PC-9 (cell line): ENCODE measurements around the gene R3HDM2. TPM values are rescaled to one million over a fixed set of nuclear protein-coding genes. Genes with fewer than 3 reads are reported as not detected.

ENCODE experiments used
- BruUV-seq: library from RNA; stranded (reverse); fragments of 400-500 nt; replicated peaks from 2 replicates; lab custom pipeline; 2021; lab: Mats Ljungman, UMichigan
- CTCF ChIA-PET: fragments of 300-600 bp; sonication (Branson Sonifier 250); formaldehyde crosslinking; loops from one replicate; lab custom pipeline; 2022; ENCODE audit warnings: antibody characterized with exemption; lab: Charles Lee
- POLR2A ChIA-PET: fragments of 300-600 bp; sonication (Branson Sonifier 250); formaldehyde crosslinking; loops from one replicate; lab custom pipeline; 2022; ENCODE audit warnings: antibody characterized with exemption; ENCODE audit not compliant: unreplicated experiment; lab: Charles Lee
- DNase-seq, 2 experiments: peaks; one replicate each; pipeline versions ENCODE4 v3.0.0 to v3.0.0-alpha.2; 2015 to 2022; ENCODE audit warnings: mixed read lengths in 1 of 2
- H2AFZ ChIP-seq: fragments of 200-600 bp; sonication (generic); 2 replicates; pipeline ENCODE4 v1.8.1; 2017; ENCODE audit warnings: antibody characterized with exemption
- H3F3A ChIP-seq: fragments of 200-600 bp; sonication (generic); 2 replicates; pipeline ENCODE4 v1.8.1; 2017; ENCODE audit warnings: antibody characterized with exemption, mild to moderate bottlenecking, low read depth; ENCODE audit not compliant: insufficient read depth
- H3K27ac ChIP-seq: fragments of 200-600 bp; sonication (generic); 2 replicates; pipeline ENCODE4 v1.6.1; 2016; ENCODE audit warnings: mixed run types
- H3K27me3 ChIP-seq: fragments of 200-600 bp; sonication (generic); 2 replicates; pipeline ENCODE4 v1.6.1; 2016; ENCODE audit warnings: low read depth, mixed run types; ENCODE audit not compliant: insufficient read depth
- H3K36me3 ChIP-seq: fragments of 200-600 bp; sonication (generic); 2 replicates; pipeline ENCODE4 v1.6.1; 2016; ENCODE audit warnings: low read depth, mixed run types
- H3K4me1 ChIP-seq: fragments of 200-600 bp; sonication (generic); replicated peaks from 2 replicates; pipeline ENCODE4 v1.6.1; 2016; ENCODE audit warnings: mixed run types; ENCODE audit not compliant: insufficient read depth
- H3K4me2 ChIP-seq: fragments of 200-600 bp; sonication (generic); 2 replicates; pipeline ENCODE4 v1.6.1; 2017; ENCODE audit warnings: mixed run types
- H3K4me3 ChIP-seq: fragments of 200-600 bp; sonication (generic); 2 replicates; pipeline ENCODE4 v1.6.1; 2016; ENCODE audit warnings: mixed run types
- H3K79me2 ChIP-seq: fragments of 200-600 bp; sonication (generic); 2 replicates; pipeline ENCODE4 v1.6.1; 2017; ENCODE audit warnings: low read depth, mixed run types
- H3K9me2 ChIP-seq: fragments of 200-600 bp; sonication (generic); 2 replicates; pipeline ENCODE4 v1.8.1; 2017; ENCODE audit warnings: mild to moderate bottlenecking; ENCODE audit not compliant: insufficient read depth
- H3K9me3 ChIP-seq: fragments of 200-600 bp; sonication (generic); 2 replicates; pipeline ENCODE4 v1.8.1; 2016; ENCODE audit warnings: low read depth; ENCODE audit not compliant: insufficient read depth
- H4K20me1 ChIP-seq: fragments of 200-600 bp; sonication (generic); 2 replicates; pipeline ENCODE4 v1.8.1; 2017; ENCODE audit not compliant: insufficient read depth
- EZH2 ChIP-seq: fragments of 200-600 bp; sonication (generic); IDR thresholded peaks from 2 replicates; pipeline ENCODE4 v1.8.0; 2017; ENCODE audit warnings: antibody characterized with exemption, low read depth
- intact Hi-C: fragments of 100-400 bp; cut with micrococcal nuclease; formaldehyde crosslinking; loops from one replicate; pipeline ENCODE4 v1.10.0; 2022; ENCODE audit not compliant: unreplicated experiment
- total RNA-seq: library from RNA; stranded (reverse); gene quantifications from 2 replicates; pipeline ENCODE4 v1.2.3, GENCODE V29; 2021
- TF ChIP-seq, protein P1 (sequence below): fragments of 200-600 bp; sonication (generic); conservative IDR thresholded peaks from 2 replicates; pipeline ENCODE4 v1.6.1; 2017; ENCODE audit warnings: mixed run types, antibody characterized with exemption, mild to moderate bottlenecking, moderate library complexity

Gene R3HDM2
- total RNA-seq, 1 experiment from 2014 or later: 65.1 TPM

DNA sequence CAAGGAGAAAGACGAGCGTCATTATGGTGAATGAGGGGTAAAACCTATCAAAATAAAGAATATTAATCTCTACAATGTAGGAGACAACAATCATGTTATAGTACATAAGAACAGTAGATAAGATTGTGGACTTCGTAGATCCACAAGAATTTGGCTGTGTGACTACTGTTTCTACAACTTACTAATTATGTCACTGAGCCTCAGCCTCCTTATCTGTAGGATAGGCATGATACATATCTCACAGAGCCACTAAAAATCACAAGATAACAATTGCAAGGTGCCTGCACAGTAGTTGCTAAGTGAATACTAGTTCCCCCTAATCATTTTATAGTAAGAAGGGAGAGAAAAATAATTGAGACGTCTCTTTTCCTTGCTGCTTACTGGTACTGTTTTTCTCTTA, 101.6 kb downstream of the R3HDM2 start:
- no peaks in the 10 kb centered on the region for H3K79me2 ChIP-seq
- CTCF ChIA-PET: no interaction called here
- BruUV-seq: no TSS peak

DNA sequence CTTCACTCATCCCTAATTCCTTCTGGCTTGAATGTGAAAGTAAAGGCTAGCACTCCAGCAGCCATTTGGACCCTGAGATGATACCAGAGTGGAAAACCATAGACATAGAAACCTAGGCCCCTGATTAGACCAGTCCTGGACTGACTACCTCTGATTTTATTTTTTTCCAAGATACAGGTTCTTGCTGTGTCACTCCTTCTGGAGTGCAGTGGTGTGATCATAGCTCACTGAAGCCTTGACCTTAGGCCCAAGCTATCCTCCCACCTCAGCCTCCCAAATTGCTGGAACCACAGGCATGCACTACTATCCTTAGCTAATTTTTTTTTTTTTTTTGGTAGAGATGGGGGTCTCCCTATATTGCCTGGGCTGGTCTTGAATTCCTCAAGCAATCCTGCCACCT, 105.4 kb downstream of the R3HDM2 start:
- Histone ChIP-seq H3K4me2 (no peak overlapping the region), H3K27me3 (no peaks in the 10 kb centered on the region), H3K4me1 (no peaks in the 10 kb centered on the region), H3K36me3 (no peaks in the 10 kb centered on the region), H3K27ac (no peak overlapping the region), H3K4me3 (no peak overlapping the region), H2AFZ (no peak overlapping the region), H3K9me3 (no peaks in the 10 kb centered on the region), H3K79me2 (no peaks in the 10 kb centered on the region), H3F3A (no peaks in the 10 kb centered on the region), H4K20me1 (no peaks in the 10 kb centered on the region), H3K9me2 (no peaks in the 10 kb centered on the region)
- ChIA-PET CTCF (no interaction called here), POLR2A (no interaction called here)
- TF ChIP-seq, protein P1, sequence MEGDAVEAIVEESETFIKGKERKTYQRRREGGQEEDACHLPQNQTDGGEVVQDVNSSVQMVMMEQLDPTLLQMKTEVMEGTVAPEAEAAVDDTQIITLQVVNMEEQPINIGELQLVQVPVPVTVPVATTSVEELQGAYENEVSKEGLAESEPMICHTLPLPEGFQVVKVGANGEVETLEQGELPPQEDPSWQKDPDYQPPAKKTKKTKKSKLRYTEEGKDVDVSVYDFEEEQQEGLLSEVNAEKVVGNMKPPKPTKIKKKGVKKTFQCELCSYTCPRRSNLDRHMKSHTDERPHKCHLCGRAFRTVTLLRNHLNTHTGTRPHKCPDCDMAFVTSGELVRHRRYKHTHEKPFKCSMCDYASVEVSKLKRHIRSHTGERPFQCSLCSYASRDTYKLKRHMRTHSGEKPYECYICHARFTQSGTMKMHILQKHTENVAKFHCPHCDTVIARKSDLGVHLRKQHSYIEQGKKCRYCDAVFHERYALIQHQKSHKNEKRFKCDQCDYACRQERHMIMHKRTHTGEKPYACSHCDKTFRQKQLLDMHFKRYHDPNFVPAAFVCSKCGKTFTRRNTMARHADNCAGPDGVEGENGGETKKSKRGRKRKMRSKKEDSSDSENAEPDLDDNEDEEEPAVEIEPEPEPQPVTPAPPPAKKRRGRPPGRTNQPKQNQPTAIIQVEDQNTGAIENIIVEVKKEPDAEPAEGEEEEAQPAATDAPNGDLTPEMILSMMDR: no peak
- no peak for TF ChIP-seq EZH2
- no TSS peak for BruUV-seq
- intact Hi-C loops: no loop called here
- no peak for DNase-seq

More for the DNA sequence above, 101.6 kb downstream of the R3HDM2 start:
- Histone ChIP-seq H3K27ac (no peak overlapping the region), H2AFZ (no peak overlapping the region), H3K4me1 (no peaks in the 10 kb centered on the region), H3K36me3 (no peaks in the 10 kb centered on the region), H4K20me1 (no peaks in the 10 kb centered on the region; the same call in 1 of the 2 replicates), H3K4me2 (no peak overlapping the region), H3F3A (no peaks in the 10 kb centered on the region), H3K4me3 (no peak overlapping the region), H3K27me3 (no peaks in the 10 kb centered on the region), H3K9me3 (no peaks in the 10 kb centered on the region), H3K9me2 (no peaks in the 10 kb centered on the region)
- POLR2A ChIA-PET: no interaction called here
- TF ChIP-seq, protein P1: no peak
- TF ChIP-seq EZH2: no peak
- DNase-seq: no peak
- intact Hi-C loops: no loop called here

DNA sequence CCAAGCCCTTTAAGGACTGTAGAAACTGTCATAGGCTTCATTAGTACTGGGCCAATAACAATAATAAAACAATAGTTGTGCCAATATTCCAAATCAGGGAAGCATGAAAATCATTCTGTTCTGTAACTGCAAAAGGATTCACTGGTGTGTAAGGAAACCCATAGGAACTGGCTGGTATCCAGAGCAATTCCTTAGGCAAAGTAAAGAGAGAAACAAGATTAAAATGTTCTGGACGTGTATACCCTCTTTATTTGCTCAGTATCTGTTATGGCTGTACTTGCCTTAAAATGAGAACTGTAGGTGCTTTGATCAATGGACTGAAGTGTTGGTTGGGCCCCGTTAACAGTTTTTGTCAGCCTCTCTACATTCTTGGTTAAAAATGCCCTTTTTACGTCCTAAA, 107.4 kb downstream of the R3HDM2 start:
- CTCF ChIA-PET: no interaction called here
- Histone ChIP-seq H3K4me3 (no peak overlapping the region), H3K9me3 (no peaks in the 10 kb centered on the region), H2AFZ (no peak overlapping the region), H3K36me3 (no peaks in the 10 kb centered on the region), H3K79me2 (no peaks in the 10 kb centered on the region), H3K27me3 (no peaks in the 10 kb centered on the region), H3K9me2 (no peaks in the 10 kb centered on the region), H3K4me2 (no peak overlapping the region), H4K20me1 (no peaks in the 10 kb centered on the region), H3K4me1 (0 out of 2 replicates have a peak, but pooled peaks cover 6% of the 10 kb centered on the region), H3K27ac (no peak overlapping the region), H3F3A (no peaks in the 10 kb centered on the region)
- BruUV-seq: no TSS peak
- POLR2A ChIA-PET: no interaction called here
- no peak for DNase-seq
- TF ChIP-seq, protein P1: no peak
- no peak for TF ChIP-seq EZH2
- intact Hi-C loops: no loop called here
